Epithelial cell of esophagus (primary cell): ENCODE data around the gene PARM1.

Source experiments
- DNase-seq: peaks from one replicate; pipeline ENCODE4 v3.0.0; 2010; ENCODE audit warnings: low read depth
- H3K4me3 ChIP-seq: 2 replicates; pipeline ENCODE4 v1.5.1; 2011; ENCODE audit warnings: mild to moderate bottlenecking, low read length, control low read depth
- TF ChIP-seq, protein P1 (sequence below): IDR thresholded peaks from 2 replicates; pipeline ENCODE4 v1.5.1; 2011; ENCODE audit warnings: low read depth, mild to moderate bottlenecking, low read length, control low read depth, inconsistent platforms; ENCODE audit not compliant: insufficient read depth; ENCODE audit errors: missing control alignments

Gene PARM1

DNA sequence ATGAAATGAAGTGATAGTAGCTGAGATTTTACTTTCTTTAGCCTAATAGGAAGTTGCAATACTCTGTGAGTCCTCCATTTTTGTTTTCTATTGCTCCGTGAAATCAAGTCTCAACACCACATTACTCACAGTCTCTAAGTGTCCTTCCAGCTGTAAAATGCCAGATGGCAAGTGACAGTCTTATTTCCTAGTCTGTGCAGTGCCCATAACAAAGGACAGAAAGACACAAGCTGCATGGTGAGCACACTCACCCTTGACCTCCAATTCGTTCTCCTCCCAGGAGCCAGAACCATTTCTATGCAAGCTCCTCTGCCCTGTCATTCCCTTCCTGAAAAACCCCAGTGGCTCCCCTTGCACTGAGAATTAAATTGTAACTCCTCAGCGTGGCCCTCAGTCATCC, 101.6 kb downstream of the PARM1 start:
- no peak overlapping the region for H3K4me3 ChIP-seq
- DNase-seq = no peak
- TF ChIP-seq, protein P1, sequence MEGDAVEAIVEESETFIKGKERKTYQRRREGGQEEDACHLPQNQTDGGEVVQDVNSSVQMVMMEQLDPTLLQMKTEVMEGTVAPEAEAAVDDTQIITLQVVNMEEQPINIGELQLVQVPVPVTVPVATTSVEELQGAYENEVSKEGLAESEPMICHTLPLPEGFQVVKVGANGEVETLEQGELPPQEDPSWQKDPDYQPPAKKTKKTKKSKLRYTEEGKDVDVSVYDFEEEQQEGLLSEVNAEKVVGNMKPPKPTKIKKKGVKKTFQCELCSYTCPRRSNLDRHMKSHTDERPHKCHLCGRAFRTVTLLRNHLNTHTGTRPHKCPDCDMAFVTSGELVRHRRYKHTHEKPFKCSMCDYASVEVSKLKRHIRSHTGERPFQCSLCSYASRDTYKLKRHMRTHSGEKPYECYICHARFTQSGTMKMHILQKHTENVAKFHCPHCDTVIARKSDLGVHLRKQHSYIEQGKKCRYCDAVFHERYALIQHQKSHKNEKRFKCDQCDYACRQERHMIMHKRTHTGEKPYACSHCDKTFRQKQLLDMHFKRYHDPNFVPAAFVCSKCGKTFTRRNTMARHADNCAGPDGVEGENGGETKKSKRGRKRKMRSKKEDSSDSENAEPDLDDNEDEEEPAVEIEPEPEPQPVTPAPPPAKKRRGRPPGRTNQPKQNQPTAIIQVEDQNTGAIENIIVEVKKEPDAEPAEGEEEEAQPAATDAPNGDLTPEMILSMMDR = no peak

DNA sequence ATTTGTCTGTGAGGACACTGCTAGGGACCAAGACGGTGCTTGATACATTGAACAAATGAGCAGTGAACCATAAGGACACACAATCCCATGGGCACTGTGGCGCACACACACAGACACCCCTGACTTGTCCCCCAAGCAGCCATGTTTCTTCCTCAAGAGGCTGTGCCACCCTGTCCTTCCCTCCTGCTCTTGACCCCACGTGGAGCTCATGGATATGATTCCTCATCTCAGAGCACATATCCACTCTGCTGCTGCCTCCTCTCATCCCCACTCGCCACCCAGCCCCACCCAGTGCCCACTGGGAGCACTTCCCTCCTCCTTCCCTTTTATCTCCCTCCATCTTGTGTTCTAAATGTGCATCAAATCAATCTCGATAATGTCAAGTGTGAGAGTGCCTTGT, 102.4 kb downstream of the PARM1 start:
- TF ChIP-seq, protein P1 = no peak
- no peak for DNase-seq
- no peak overlapping the region for H3K4me3 ChIP-seq

DNA sequence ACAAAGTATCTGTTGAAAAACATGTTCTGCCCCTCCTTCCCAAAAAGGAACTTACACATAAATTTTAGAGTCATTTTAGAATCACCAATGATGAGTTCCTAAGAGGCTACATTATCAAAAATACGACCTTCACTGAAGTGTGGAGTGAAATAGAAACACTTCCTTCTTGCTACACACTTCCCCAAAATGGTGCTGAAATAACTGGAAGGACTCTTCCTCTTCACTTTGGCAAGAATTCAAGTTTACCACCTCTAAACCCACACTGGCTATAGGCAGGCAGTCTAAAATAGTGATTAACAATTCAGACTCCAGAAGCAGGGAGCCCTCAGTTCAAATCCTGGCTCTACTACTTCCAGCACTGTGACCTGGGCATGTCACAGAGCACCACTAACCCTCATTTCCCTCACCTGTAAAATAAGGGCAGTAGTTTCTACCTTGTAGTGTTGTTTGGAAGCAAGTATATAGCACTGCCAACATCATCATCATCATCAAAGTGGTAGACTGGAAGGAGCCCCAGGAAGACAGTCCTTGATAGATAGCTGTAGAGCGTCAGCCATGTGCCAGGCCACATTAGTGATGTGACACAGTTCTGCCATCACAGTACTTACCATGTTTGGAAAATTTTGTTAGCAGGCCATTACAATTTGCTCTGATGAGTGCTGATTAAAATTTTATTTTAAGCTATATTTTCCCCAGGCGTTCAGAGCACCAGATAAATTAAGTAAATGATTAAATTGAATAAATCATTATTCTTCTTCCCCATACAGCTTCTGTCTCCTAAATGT, 103.3 kb downstream of the PARM1 start:
- H3K4me3 ChIP-seq = no peak overlapping the region

DNA sequence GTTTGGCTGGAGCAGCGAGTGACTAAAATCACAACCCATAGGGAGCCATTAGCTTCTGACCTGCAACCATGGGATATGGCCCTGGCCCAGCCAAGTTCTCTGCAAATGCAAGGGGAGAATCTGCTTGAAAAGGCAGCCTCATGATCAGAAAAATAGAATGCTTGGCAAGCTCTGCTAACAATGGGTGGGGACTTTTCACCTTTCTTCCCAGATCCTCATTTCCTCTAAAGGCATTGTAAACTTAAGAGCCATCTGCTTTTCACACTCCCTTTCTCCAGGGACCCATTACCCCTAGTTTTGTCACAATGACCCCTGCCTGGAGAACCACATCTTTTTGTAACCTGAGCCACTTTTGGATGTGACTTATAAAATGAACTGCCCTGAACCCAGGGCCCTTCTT, 104.3 kb downstream of the PARM1 start:
- no peak overlapping the region for H3K4me3 ChIP-seq
- no peak for DNase-seq
- TF ChIP-seq, protein P1 = no peak

More for the DNA sequence above, 103.3 kb downstream of the PARM1 start:
- TF ChIP-seq, protein P1 = no peak
- no peak for DNase-seq

DNA sequence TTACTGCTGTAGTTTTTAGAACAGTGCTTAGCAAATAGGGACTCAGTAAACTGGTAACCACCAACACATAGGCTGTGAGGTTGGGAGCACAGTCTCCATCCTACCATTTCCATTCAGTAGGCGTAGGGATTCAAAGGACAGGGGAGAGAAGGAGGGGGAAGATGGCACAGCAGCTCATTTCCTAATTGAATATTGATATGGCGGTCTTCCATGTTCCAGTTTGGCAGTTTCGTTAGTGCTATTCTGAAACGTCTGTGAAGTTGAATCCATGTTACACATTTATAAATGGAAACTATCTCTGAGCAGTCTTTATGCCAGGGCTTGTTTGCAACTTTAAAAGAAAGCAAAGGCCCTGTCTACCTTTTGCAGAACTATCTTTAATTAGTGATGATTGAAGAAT, 105.5 kb downstream of the PARM1 start:
- no peak for DNase-seq
- no peak overlapping the region for H3K4me3 ChIP-seq
- TF ChIP-seq, protein P1 = no peak

DNA sequence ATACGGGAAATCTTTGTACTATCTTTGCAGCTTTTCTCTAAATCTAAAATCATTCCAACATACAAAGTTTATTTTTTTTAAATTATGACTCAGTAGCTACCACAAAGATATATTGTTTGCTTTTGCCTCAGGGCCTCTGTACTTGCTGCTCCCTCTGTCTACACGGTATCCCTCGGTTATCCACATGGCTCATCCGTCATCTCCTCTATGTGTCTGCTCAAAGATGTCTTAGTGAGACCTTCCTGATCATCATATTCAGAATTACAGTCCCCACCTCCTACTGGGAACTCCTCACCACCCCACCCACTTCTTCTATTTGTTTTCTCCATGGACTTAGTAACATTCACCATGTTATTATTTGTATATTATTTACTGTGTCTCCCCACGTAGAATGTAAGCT, 107.8 kb downstream of the PARM1 start:
- H3K4me3 ChIP-seq = no peak overlapping the region
- TF ChIP-seq, protein P1 = no peak
- DNase-seq = peak; percentile 19
